CD4-positive, alpha-beta T cell treated with Interleukin-1 beta for 1 hour (primary cell): ENCODE measurements around the gene ENDOV.

Experiments used
- DNase-seq, 2 donors: peaks; one replicate each; pipeline ENCODE4 v3.0.0-alpha.2; 2020 to 2022

The ENDOV gene

DNA sequence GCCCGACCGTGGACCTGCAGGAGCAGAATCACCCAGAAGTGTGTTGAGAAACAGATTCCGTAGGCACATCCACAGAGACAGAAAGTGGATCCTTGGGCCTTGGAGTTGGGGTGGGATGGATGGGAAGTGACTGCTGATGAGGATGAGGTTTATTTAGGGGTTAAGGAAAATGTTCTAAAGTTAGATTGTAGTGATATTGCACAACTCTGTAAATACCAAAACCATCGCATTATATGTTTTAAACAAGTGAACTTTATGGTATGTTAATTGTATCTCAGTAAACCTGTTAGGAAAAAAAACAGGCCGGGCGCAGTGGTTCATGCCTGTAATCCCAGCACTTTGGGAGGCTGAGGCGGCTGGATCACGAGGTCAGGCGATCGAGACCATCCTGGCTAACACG is 3.6 kb downstream of the ENDOV start:
- DNase-seq = no peak

DNA sequence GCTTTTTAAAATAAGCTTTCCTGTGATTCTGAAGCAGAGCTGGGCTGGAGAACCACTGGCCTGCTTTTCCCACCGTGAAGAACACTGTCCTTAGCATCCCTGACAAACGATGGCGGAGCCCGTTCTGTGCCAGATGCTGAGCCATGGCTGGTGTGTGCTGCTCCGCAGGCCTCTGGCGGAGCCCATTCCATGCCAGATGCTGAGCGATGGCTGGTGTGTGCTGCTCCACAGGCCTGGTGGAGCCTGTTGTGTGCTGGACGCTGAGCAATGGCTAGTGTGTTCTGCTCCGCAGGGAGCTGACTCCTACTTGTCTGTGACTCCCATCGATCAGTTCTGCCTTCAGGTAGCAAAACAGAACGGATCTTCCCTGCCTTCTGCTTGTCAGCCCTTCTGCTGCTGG is 4.3 kb downstream of the ENDOV start:
- no peak for DNase-seq

DNA sequence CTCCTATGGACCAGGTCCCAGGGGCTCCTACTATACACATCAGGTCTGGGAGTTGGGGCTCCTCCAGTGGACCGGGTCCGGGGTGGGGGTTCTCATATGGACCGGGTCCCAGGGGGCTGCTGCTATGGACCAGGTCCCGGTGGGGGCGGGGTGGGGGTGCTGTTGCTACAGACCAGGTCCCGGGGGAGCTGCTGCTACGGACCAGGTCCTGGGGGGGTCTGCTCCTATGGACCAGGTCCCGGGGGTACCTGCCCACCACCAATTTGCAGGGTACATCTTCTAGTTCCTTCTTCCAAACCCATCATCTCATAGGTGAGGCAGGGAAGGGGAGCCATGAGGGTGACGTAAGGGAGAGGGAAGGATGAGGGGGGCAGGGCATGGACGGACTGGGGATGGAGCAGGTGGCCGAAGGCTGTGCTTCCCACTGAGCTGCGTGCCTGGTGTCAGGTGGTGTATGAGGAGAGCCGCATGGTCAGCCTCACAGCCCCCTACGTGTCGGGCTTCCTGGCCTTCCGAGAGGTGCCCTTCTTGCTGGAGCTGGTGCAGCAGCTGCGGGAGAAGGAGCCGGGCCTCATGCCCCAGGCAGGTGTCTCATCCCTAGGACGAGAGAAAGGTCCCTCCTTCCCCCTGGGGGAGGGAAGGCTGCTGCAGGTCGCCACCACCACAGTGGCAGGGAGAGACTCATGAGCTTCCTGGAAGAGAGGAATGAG is 6.6 kb downstream of the ENDOV start:
- no peak for DNase-seq

DNA sequence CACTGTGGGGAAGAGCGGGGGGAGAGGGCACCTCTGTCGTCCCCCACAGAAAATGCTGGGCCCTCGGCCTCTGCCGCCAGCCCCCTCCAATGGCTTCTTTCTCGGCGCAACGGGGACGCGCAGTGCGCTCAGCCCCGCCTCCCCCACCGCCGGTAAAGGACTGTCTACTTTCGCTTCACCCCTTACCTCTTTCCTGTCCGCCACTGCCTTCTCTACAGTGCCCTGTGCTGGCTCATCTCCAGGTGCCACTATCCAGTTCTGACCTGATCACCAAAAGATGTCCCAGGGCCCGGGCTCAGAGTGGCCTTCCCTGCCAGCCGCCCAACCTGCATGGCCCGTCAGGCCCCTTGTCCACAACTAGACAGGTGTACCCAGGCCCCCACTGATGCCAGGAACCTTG is 7.3 kb downstream of the ENDOV start:
- DNase-seq = no peak

DNA sequence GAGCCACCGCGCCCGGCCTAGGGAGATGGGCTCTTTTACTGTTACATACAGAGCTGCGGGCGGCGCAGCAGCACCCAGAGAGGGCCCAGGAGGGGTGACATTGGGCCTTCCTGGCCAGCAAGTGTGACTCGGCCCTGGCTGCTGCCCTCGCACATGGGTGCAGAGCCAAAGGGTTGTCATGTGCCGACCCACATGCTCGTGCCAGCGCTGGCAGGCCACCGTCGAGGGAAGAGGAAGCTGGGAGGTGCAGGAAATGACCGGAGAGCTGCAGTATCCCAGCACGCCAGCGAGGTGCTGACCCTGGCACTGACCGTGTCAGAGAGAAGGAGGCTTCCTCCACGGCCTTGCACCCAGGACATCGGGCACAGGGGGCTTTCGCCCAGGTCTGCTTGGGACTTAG is 8.0 kb downstream of the ENDOV start:
- DNase-seq = no peak

DNA sequence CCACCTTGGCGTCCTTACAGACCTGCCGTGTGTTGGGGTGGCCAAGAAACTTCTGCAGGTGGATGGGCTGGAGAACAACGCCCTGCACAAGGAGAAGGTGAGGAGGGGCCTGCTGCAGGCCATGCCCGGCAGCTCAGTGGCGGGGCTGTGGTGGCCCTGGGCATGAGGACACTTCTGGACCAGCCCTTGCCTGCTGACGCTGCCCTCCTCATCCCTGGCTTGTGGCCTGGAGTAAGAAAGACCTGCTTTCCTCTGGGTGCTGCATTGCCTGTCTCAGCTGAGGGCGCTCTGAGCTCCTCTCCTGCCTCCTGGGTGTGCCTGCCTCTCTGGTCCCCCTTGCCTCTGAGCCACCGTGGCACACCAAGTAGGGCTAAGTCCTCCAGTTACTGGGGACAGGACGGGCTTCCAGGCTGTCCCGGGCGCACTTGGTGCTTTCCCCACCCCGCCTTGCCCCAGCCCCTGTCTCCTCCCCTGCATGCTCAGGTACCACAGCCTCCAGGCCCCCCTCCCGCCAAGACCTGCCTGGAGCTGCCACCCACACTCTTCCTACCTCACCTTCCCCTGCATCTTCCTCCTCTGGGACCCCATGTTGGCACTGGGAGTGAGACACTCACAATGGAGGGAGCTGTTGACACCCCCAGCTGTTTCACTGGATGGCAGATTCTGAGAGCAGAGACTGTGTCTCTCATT is 8.7 kb downstream of the ENDOV start:
- no peak for DNase-seq

DNA sequence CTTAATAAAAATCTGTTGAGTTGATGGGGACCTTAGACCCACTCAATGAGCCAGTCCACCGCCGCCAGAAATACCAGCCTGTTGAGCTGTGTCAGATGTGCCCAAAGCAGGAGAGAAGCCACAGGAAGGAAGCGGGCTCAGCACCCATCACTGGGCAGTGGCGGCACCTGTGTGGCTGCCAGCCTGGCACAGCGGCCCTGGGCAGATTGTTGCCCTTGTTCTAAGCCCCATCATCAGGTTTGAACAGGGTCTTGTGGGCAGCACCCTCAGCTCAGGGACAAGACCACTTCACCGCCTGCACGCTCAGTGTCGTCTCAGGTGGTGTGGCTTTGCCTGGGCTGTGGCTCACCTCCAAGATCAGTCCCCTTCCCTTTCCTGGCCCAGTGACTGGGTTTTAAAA is 9.3 kb downstream of the ENDOV start:
- peak in 1 of 2 donors; percentile 14 for DNase-seq

DNA sequence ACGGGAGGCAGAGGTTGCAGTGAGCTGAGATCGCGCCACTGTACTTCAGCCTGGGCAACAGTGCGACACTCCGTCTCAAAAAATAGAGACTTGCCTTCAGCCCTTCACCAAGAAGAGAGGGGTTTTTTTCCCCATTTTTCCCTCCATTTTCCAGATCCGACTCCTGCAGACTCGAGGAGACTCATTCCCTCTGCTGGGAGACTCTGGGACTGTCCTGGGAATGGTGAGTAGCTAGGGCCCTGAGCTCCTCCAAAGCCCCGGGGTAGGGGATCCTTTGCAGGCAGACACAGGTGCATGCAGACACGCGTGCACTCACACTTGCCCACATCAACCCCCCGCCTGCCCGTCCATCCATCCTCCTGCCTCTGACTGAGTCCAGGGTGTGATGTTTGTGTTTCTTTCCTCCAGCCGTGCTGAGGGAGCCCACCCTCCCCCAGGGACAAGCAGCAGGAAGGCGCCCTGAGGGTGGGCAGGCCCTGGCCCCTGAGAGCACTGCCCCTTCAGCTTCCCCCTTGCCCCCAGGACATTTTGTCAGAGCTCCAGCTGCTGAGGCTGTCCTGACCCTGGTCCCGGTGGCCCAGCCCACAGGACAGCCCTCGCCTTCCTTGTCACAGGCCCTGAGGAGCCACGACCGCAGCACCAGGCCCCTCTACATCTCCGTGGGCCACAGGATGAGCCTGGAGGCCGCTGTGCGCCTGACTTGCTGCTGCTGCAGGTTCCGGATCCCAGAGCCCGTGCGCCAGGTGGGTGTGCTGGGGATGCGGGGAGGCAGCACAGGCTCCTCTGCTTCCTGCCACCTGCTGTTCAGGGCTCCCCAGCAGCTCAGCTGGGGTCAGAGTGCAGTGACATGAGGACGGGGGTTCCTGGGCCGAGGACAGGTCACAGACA is 10.2 kb downstream of the ENDOV start:
- DNase-seq = no peak

DNA sequence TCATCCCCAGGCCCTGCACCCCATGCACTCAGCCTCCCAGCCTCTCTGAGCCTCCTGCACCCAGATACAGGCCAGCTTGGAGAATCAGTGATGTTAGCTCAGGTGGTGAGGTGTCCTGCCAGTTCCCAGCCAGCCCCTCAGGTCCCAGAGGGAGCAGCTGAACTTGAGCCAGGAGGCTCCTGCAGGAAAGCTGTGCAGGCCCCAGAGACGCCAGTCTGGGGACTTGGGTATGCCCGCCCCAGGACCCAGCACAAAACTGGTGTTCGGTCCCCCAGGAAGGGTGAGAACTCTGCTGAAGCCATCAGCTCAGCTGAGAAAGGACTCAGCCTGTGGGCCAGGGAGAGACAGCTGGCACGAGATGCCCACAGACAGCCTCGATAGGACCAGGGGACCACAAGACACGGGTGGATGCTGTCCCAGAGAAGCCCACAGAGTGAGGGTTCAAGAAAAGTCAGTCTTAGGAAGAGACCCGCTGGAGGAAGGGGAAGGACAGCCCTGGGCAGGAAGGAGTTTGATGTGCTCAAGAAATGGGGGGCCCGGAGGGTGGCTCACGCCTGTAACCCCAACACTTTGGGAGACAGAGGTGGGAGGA is 11.0 kb downstream of the ENDOV start:
- no peak for DNase-seq

DNA sequence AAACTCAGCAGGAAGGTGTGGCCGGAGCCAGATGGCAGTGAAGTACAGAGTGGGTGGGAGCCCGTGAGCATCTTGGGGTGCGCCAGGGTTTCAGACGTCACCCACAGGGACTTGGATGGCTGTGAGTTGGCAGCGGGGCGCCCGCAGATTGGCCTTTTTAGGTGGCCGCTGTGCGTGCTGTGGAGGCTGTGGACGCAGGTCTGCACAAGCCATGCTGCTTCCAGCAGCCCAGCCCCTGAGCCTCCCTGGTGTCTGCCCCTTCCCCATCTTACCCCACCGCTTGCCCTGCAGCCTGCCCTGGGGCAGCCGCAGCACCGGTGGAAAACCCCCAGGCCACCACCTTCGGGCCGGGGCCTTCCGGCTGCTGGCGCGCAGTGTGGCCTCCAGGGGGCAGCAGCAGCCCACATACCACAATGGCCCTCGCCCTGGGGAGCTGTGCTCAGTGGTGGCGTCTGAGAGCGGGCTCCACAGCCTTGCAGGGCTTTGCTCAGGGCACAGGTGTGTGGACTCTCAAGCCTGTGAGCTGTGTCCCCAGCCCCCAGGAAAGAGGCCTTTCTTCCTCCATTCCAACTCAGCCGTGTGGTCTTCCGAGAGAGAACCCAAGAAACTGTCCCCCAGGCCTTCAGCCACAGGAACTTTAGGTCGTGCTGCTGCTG is 11.8 kb downstream of the ENDOV start:
- peak; percentile 86 to 90 for DNase-seq

DNA sequence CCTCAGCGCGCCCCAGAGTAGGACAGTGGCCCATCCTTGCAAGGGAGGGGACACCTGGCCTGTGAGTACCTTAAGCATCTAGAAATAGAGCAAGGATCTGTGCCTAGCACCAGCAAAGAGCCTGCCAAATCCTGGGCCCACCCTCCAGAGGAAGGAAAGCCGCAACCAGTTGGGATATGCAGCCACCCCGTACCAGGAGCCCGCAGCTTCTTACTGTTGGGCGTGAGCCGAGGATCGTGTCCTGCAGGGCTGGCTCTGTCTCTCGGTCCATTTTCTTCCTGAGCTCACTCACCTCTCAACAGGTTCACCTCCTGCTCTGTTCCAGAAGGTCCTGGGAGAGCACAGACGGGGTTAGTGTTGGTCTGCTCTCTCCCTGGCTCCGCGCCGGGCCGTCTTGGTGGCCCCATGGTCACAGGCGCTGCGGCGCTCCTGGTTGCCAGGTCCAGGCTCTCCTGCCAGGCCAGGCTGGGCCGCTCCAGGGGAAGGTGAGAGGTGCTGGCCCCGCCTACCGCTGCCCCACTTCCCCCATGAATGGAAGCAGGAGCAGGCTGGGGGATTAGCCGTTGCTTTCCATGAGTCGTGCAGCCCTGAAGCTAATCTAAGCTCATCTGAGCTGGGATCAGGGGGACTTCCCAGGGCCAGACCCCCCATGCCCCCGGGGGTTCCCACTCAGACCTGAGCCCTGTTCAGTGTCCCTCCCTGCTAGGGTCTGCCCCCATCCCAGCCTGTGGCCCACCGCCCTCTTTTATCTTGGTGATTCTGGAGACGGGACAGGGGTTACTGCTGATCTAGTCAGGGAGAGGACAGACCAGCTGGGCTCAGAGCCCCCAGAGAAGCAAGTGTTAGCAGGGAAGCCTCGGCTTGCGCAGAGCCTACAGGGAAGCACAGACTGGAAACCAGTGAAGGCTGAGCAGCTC is 12.7 kb downstream of the ENDOV start:
- no peak for DNase-seq

DNA sequence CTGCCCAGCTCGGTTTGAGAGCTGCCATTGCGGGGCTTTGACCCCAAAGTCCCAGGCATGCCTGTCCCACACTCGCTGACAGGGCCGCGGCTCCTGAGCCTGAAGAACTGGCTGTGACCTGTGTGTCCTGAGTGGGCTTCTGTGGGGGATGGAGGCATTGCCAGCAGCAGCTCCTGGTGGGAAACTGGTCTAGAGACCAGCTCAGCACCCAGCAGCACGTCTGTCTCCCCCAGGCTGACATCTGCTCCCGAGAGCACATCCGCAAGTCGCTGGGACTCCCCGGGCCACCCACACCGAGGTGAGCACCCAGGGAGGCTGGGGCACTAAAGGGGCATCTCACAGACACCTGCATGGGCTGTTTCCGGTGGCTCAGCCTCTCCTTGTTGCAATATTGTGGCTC is 13.4 kb downstream of the ENDOV start:
- no peak for DNase-seq

DNA sequence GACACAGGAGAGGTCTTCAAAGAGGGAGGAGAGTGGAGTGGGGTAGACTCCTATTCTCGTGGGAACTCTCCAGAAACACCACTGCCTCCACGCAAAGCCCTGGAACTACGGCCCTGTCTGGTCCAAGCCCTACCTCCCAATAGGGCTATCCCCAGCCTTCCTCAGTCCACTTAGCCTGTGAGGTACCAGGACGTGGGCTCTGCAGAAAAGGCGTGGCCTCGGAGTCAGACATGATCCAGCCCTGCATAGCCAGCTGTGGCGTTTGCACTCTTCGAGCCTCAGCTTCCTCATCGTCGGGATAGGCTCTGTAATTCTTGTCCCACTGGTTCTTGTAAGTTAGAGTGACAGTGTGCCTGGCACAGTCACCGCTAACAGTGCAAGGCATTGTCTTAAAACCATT is 13.8 kb downstream of the ENDOV start:
- DNase-seq = no peak

DNA sequence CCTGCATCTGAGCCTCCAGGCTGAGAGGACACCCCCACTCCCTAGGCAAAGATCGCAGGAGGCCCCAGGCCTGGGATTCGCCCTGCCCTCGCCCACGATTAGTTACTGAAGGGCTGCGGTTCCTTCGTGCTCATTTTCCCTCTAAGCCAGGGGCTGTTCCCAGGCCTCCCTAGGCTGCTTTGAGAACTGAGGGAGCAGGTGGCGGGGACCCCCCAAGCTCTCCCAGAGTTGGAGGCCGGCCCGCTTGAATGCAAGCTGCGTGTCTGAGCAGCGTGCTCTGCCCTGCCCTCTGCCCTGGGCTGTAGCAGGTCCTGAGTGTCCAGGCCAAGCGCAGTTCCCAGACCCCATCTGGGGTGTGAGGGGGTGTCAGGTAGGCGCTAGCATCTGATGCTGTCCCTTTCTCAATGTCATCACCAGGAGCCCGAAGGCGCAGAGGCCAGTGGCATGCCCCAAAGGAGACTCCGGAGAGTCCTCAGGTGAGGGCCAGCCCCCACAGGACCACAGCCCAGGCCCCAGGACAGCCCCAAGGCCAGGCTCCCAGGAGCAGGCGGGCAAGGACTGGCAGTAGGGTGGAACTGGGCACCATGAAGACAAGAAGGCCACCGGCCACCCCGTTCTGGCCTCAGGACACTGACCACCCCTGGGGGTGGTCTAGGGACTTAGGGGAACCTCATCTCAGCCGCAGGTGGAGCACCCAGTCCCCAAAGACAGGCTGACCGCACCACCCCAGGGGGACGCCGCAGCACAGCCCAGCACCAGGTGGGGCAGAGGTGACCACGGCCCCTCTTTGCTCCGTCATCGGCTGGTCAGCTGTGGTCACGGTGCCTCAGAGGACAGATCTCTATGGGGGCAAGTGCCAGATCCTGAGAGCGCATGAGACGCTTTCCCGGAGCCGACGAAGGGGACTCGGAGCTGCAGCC is 14.6 kb downstream of the ENDOV start:
- DNase-seq = no peak

DNA sequence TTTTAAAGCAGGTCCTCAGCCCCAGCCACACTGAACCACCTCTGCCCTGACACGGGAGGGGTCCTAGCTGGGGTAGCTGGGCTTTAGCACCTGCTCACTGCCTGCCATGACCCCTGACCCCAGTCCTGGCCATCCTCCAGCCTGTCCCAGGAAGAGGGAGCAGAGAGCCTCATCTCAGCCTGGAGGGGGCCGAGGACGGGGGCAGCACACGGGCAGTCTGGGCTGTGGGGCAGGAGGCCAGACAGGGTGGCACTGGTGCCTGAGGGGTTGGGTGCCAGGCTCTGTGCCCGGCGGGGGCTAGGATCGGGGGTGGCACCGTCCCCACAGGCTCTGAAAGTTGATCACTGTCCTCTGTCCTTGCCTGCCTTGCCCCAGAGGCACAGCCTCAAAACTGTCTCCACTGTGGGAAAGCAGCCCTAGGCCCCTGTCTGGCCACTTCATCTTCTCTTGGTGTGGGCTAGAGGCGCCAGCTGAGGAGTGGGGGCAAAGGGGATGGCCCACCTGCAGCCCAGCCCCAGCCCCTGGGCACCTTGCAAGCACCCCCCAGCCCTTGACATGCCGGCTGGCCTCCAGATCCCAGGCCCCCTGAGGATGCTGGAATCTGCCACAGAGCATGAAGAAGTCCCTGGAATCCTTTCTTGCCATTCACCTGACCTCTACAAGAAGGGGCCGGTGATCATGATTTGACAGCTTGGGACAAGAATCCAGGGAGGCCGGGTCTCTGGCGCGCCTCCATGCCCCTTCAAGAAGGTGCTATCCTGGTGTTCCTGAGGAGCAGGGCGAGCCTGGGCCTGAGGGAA is 15.7 kb downstream of the ENDOV start:
- no peak for DNase-seq

DNA sequence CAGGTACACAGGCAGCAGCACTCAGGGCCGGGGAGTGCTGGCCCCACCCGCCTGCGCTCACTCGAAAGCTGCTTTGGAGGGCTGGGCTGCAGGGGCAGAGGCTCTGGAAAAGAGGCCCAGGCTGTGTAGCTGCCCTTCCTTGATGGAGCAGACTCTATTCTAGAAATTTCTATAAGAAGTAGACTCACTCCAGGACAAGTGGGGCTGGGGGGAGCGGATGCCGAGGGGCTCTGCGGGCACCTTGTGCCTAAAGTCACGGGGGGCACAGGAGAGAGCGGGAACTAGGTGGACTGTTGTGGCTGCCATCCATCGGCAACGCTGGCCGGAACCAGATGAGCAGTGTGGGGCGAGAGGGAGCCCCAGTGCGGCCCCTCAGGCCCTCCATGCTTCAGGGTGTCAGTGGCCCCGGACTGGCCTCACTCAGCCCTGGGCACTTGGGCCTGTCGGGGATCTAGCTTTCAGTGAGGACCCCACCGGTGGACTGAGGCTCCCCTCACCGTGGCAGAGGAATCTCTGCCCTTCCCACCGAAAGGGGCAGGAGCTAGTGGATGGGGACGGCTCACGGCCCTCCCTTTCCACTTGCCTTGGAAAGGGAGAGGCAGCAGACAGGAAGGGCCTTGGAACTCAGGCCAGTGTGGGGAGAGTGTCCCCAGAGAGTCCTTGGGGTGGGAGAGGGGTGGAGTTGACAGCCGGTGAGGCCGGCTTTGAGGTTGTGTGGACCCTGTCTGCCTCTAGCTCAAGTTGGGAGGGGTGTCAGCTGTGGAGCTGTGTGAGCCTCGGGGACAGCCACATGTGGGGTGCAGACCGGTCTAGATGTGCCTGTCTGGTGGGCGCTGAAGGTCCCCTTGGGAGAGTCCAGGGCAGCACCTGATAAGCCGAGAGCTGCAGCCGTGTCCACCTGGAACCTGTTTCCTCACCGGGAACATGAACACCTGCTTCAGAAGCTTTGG is 16.6 kb downstream of the ENDOV start:
- no peak for DNase-seq

DNA sequence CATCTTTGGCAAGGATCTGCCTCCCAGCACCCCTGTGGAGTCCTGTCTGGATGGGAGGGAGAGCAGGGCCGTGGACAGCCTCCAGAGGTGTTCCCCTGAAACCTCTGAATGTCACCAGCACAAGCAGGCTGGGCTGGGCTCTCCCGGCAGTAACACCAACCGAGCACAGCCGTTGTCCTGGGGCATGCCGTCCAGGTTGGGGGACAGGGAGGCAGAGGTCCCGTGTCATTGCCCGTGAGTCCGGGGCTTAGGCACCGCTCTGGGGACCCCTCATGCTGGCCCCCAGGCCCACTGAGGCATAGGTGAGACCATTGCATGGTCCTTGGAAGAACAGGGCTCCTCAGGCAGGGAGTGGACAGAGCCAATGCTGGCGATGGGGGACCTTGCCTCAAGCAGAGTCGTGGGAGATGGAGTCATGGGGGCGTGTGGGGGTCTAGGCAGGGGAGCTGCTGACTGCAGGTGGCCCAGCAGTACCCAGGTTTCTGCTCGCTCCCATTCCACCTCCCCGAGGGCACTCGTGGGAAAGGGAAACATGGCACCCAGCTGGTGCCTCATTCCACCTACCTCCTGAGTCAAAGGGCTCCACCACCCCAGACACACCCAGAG is 17.5 kb downstream of the ENDOV start:
- no peak for DNase-seq

DNA sequence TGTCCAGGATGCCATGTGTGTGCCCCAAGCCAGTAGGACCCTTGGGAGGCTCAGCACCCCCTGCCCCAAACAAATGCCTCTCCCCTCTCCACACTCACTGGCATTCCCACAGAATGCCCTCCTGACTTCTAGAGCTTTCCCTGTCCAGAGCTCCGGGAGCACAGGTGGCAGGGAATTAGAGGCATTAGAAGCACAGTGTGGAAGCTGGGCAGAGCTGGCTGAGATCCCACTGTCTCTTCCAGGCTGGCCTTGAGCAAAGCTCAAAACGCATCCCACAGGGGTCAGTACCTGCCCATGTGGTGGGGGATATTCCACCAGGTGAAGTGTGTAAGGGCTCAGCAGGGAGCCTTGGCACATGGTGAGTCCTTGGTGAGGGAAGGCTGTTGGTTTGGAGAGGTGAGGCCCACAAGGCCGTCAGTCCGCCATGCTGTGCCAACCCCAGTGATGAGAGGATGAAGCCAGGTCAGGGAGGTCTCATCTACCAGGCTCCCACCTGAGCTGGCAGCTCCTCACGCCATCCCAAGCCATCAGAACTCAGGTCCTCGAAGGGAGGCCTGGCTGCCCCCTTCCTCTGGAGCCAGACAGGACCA is 18.1 kb downstream of the ENDOV start:
- no peak for DNase-seq
